HepG2 (cell line): ENCODE data around the gene ZNF20. TPM values are rescaled to one million over a fixed set of nuclear protein-coding genes. Genes with fewer than 3 reads are reported as not detected.

Experiments
- DNMT3B ChIP-seq: conservative IDR thresholded peaks from 2 replicates; pipeline ENCODE4 v1.6.1; 2016; ENCODE audit warnings: missing biosample characterization, control low read depth
- HES4 ChIP-seq: sonication (generic); formaldehyde crosslinking; IDR thresholded peaks from 2 replicates; pipeline ENCODE4 v1.9.0; 2021; ENCODE audit warnings: mild to moderate bottlenecking, missing genetic modification reagents, borderline replicate concordance
- KAT8 ChIP-seq: IDR thresholded peaks from 2 replicates; pipeline ENCODE4 v1.6.1; 2016; ENCODE audit warnings: missing genetic modification reagents, missing compliant biosample characterization
- KDM6A ChIP-seq: IDR thresholded peaks from 2 replicates; pipeline ENCODE4 v1.6.1; 2016; ENCODE audit warnings: low read depth
- KMT2B ChIP-seq: IDR thresholded peaks from 2 replicates; pipeline ENCODE4 v1.6.1; 2016; ENCODE audit warnings: missing genetic modification reagents, missing compliant biosample characterization
- MAFF ChIP-seq: IDR thresholded peaks from 2 replicates; pipeline ENCODE4 v1.6.1; 2011; ENCODE audit warnings: low read depth, low read length, improper control_type of control experiment
- MIER3 ChIP-seq: IDR thresholded peaks from 2 replicates; pipeline ENCODE4 v1.6.1; 2016; ENCODE audit warnings: missing compliant biosample characterization, borderline replicate concordance
- MTA1 ChIP-seq: sonication (generic); formaldehyde crosslinking; IDR thresholded peaks from 2 replicates; pipeline ENCODE4 v1.4.0; 2020; ENCODE audit warnings: missing genetic modification reagents, mild to moderate bottlenecking, borderline replicate concordance
- RFXANK ChIP-seq: IDR thresholded peaks from 2 replicates; pipeline ENCODE4 v1.6.1; 2016
- THAP11 ChIP-seq: IDR thresholded peaks from 2 replicates; pipeline ENCODE4 v1.6.1; 2016; ENCODE audit warnings: missing biosample characterization, missing genetic modification reagents
- ZFX ChIP-seq: sonication (generic); formaldehyde crosslinking; IDR thresholded peaks from 2 replicates; pipeline ENCODE4 v1.4.0; 2020; ENCODE audit warnings: mild to moderate bottlenecking, low read depth, missing genetic modification reagents, moderate library complexity
- ZNF546 ChIP-seq: sonication (generic); formaldehyde crosslinking; conservative IDR thresholded peaks from 2 replicates; pipeline ENCODE4 v1.8.1; 2023; ENCODE audit warnings: mild to moderate bottlenecking, missing genetic modification reagents
- polyA plus RNA-seq, 8 experiments: library from polyadenylated mRNA; depleted of rRNA in 3 of 8; stranded (reverse) in 7 of 8; unstranded in 1 of 8; fragments of >200 nt; fragmentation: Illumina TruSeq in 4 of 8; extraction: Trizol in 4 of 8; gene quantifications; 2 replicates each; pipeline versions ENCODE4 v1.2.1 to v1.2.3, GENCODE V29; 2011 to 2016; ENCODE audit warnings: low read depth in 4 of 8, missing spikeins in 1 of 8, mixed read lengths in 1 of 8; ENCODE audit not compliant: insufficient read depth in 1 of 8
- total RNA-seq, 5 experiments: library from RNA; depleted of rRNA; stranded (reverse); fragments of >200 nt; fragmentation: Illumina TruSeq; extraction: Trizol; gene quantifications; 2 replicates each; pipeline ENCODE4 v1.2.3, GENCODE V29; 2016; ENCODE audit warnings: low read depth in 1 of 5
- TF ChIP-seq, protein P1 (sequence below): sonication (generic); formaldehyde crosslinking; IDR thresholded peaks from 2 replicates; pipeline ENCODE4 v1.4.0; 2020; ENCODE audit warnings: missing genetic modification reagents, borderline replicate concordance
- TF ChIP-seq, protein P2 (sequence below): sonication (generic); formaldehyde crosslinking; IDR thresholded peaks from 2 replicates; pipeline ENCODE4 v1.4.0; 2020; ENCODE audit warnings: mild to moderate bottlenecking, missing genetic modification reagents
- TF ChIP-seq, protein P3 (sequence below): sonication (generic); formaldehyde crosslinking; IDR thresholded peaks from 2 replicates; pipeline ENCODE4 v1.4.0; 2020; ENCODE audit warnings: mild to moderate bottlenecking, low read depth, missing genetic modification reagents
- TF ChIP-seq, protein P4 (sequence below): sonication (generic); formaldehyde crosslinking; IDR thresholded peaks from 2 replicates; pipeline ENCODE4 v1.5.1; 2020; ENCODE audit warnings: mild to moderate bottlenecking, missing genetic modification reagents, moderate library complexity
- TF ChIP-seq, protein P5 (sequence below): sonication (generic); formaldehyde crosslinking; IDR thresholded peaks from 2 replicates; pipeline ENCODE4 v1.4.0; 2020; ENCODE audit warnings: missing genetic modification reagents, borderline replicate concordance

ZNF20 gene
- total and polyA plus RNA-seq, 2 of the 13 experiments (the other 11 are each of a cell fraction or from before 2014, with no cell fraction given) = 1.6 to 8.0 TPM

DNA sequence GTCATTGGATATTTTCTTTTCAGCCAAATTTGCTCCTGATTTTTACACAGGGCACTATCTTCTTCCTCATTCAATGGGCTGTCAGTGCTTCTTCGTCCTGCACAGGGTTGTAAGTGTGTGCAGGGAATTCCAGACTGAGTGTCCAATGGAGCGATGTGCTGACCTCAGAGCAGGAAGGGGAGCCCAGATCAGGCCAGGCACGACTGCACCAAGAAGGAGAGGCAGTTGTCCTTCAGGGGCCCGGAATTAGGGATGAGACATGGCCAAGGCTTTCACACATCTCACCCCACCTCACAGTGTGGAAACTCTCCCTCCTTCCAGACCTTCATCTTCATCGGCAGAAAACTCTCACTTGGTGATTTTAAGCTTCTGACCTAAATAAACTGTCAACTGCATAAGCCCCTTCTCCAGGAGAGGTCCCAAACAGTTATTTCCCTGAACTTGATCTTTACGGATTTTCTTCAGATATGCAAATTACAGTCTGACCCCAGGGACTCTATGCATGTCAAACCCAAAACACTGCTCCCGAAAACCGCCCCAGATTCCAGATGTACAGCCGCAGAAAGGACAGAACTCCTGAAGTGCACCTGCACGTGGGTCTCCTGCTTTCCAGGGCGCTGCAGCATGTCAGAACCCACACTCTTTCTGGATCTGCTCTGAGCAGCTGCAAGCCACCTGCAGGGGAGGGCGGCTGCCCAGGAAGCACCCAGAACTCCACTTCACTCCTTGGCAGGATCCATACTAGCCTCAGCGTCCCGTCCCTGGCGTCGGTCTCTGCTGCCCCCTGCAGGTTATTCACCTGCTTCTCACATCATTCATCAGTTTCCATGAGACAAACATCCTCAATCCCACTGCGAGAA, 625 bp upstream of the ZNF20 start (continued):
- TF ChIP-seq MTA1 (0 out of 2 replicates have a peak, but pooled peaks have one; percentile 51), MAFF (no peak), DNMT3B (CRISPR knock-in tag) (0 out of 2 replicates have a peak, but pooled peaks have one; percentile 49), HES4 (0 out of 2 replicates have a peak, but pooled peaks have one; percentile 22), MIER3 (CRISPR knock-in tag) (peak; percentile 62; the same call in 1 of the 2 replicates), RFXANK (CRISPR knock-in tag) (peak; percentile 14; the same call in 1 of the 2 replicates), KMT2B (CRISPR knock-in tag) (peak; percentile 52; the same call in 1 of the 2 replicates), KDM6A (no peak), ZNF546 (CRISPR knock-in tag) (no peak; the same call in 1 of the 2 replicates), ZFX (CRISPR knock-in tag) (peak; percentile 37), KAT8 (CRISPR knock-in tag) (no peak), THAP11 (CRISPR knock-in tag) (no peak; the same call in 1 of the 2 replicates)
- TF ChIP-seq, protein P1, sequence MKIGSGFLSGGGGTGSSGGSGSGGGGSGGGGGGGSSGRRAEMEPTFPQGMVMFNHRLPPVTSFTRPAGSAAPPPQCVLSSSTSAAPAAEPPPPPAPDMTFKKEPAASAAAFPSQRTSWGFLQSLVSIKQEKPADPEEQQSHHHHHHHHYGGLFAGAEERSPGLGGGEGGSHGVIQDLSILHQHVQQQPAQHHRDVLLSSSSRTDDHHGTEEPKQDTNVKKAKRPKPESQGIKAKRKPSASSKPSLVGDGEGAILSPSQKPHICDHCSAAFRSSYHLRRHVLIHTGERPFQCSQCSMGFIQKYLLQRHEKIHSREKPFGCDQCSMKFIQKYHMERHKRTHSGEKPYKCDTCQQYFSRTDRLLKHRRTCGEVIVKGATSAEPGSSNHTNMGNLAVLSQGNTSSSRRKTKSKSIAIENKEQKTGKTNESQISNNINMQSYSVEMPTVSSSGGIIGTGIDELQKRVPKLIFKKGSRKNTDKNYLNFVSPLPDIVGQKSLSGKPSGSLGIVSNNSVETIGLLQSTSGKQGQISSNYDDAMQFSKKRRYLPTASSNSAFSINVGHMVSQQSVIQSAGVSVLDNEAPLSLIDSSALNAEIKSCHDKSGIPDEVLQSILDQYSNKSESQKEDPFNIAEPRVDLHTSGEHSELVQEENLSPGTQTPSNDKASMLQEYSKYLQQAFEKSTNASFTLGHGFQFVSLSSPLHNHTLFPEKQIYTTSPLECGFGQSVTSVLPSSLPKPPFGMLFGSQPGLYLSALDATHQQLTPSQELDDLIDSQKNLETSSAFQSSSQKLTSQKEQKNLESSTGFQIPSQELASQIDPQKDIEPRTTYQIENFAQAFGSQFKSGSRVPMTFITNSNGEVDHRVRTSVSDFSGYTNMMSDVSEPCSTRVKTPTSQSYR (CRISPR knock-in tag) = 0 out of 2 replicates have a peak, but pooled peaks have one; percentile 11
- TF ChIP-seq, protein P2, sequence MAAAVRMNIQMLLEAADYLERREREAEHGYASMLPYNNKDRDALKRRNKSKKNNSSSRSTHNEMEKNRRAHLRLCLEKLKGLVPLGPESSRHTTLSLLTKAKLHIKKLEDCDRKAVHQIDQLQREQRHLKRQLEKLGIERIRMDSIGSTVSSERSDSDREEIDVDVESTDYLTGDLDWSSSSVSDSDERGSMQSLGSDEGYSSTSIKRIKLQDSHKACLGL (CRISPR knock-in tag) = 0 out of 2 replicates have a peak, but pooled peaks have one; percentile 35
- TF ChIP-seq, protein P3, sequence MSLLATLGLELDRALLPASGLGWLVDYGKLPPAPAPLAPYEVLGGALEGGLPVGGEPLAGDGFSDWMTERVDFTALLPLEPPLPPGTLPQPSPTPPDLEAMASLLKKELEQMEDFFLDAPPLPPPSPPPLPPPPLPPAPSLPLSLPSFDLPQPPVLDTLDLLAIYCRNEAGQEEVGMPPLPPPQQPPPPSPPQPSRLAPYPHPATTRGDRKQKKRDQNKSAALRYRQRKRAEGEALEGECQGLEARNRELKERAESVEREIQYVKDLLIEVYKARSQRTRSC (CRISPR knock-in tag) = 0 out of 2 replicates have a peak, but pooled peaks have one; percentile 20
- TF ChIP-seq, protein P4, sequence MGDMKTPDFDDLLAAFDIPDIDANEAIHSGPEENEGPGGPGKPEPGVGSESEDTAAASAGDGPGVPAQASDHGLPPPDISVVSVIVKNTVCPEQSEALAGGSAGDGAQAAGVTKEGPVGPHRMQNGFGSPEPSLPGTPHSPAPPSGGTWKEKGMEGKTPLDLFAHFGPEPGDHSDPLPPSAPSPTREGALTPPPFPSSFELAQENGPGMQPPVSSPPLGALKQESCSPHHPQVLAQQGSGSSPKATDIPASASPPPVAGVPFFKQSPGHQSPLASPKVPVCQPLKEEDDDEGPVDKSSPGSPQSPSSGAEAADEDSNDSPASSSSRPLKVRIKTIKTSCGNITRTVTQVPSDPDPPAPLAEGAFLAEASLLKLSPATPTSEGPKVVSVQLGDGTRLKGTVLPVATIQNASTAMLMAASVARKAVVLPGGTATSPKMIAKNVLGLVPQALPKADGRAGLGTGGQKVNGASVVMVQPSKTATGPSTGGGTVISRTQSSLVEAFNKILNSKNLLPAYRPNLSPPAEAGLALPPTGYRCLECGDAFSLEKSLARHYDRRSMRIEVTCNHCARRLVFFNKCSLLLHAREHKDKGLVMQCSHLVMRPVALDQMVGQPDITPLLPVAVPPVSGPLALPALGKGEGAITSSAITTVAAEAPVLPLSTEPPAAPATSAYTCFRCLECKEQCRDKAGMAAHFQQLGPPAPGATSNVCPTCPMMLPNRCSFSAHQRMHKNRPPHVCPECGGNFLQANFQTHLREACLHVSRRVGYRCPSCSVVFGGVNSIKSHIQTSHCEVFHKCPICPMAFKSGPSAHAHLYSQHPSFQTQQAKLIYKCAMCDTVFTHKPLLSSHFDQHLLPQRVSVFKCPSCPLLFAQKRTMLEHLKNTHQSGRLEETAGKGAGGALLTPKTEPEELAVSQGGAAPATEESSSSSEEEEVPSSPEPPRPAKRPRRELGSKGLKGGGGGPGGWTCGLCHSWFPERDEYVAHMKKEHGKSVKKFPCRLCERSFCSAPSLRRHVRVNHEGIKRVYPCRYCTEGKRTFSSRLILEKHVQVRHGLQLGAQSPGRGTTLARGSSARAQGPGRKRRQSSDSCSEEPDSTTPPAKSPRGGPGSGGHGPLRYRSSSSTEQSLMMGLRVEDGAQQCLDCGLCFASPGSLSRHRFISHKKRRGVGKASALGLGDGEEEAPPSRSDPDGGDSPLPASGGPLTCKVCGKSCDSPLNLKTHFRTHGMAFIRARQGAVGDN (CRISPR knock-in tag) = peak; percentile 49
- TF ChIP-seq, protein P5, sequence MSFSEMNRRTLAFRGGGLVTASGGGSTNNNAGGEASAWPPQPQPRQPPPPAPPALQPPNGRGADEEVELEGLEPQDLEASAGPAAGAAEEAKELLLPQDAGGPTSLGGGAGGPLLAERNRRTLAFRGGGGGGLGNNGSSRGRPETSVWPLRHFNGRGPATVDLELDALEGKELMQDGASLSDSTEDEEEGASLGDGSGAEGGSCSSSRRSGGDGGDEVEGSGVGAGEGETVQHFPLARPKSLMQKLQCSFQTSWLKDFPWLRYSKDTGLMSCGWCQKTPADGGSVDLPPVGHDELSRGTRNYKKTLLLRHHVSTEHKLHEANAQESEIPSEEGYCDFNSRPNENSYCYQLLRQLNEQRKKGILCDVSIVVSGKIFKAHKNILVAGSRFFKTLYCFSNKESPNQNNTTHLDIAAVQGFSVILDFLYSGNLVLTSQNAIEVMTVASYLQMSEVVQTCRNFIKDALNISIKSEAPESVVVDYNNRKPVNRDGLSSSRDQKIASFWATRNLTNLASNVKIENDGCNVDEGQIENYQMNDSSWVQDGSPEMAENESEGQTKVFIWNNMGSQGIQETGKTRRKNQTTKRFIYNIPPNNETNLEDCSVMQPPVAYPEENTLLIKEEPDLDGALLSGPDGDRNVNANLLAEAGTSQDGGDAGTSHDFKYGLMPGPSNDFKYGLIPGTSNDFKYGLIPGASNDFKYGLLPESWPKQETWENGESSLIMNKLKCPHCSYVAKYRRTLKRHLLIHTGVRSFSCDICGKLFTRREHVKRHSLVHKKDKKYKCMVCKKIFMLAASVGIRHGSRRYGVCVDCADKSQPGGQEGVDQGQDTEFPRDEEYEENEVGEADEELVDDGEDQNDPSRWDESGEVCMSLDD (CRISPR knock-in tag) = no peak
